Measurements from ENCODE around the gene UQCRQ. TPM values are rescaled to one million over a fixed set of nuclear protein-coding genes. Genes with fewer than 3 reads are reported as not detected.

UQCRQ gene
- total and polyA plus RNA-seq, 9 of the 15 experiments (the other 6 are each of a cell fraction or from before 2014, with no cell fraction given): 235 to 2,421 (median 883) TPM

- TF ChIP-seq DMBX1 (CRISPR knock-in tag; IDR thresholded peaks at IDR 0.05; ENCODE audit: borderline replicate concordance) (no peak), EZH2 (IDR thresholded peaks at IDR 0.05; ENCODE audit: borderline replicate concordance, low read depth, low read length) (no peak), ZNF175 (CRISPR knock-in tag; IDR thresholded peaks at IDR 0.05; ENCODE audit: low read depth) (no peak), ESRRB (CRISPR knock-in tag; IDR thresholded peaks at IDR 0.05; ENCODE audit: borderline replicate concordance) (no peak), NR0B1 (IDR thresholded peaks at IDR 0.05; ENCODE audit: partially characterized antibody) (no peak), JUNB (CRISPR knock-in tag; conservative IDR thresholded peaks at IDR 0.05) (no peak), FOXP1 (CRISPR knock-in tag; IDR thresholded peaks at IDR 0.05) (no peak), SREBF2 (CRISPR knock-in tag; IDR thresholded peaks at IDR 0.05) (no peak), FUS (optimal IDR thresholded peaks at IDR 0.05; ENCODE audit: low read depth, low read length) (no peak), MEIS2 (IDR thresholded peaks at IDR 0.05; ENCODE audit: partially characterized antibody) (no peak), XRCC5 (IDR thresholded peaks at IDR 0.05; ENCODE audit: low read depth, low read length) (peak; percentile 95), EGR1 (conservative IDR thresholded peaks at IDR 0.05) (no peak), ZNF707 (CRISPR knock-in tag; conservative IDR thresholded peaks at IDR 0.05) (no peak), ZHX1 (conservative IDR thresholded peaks at IDR 0.05; ENCODE audit: low read length) (no peak), SNRNP70 (optimal IDR thresholded peaks at IDR 0.05; ENCODE audit: low read depth, low read length) (no peak), NONO (IDR thresholded peaks at IDR 0.05; ENCODE audit: low read depth in 2 of 2, low read length in 1 of 2) (no peak), ZFX (CRISPR knock-in tag; IDR thresholded peaks at IDR 0.05) (peak; percentile 62; the same call in 1 of the 2 replicates), SLC30A9 (CRISPR knock-in tag; IDR thresholded peaks at IDR 0.05) (no peak), ZBTB26 (CRISPR knock-in tag; IDR thresholded peaks at IDR 0.05) (no peak), BHLHE40 (IDR thresholded peaks at IDR 0.05; ENCODE audit: low read length) (0 out of 2 replicates have a peak, but pooled peaks have one; percentile 19), PKNOX1 (IDR thresholded peaks at IDR 0.05) (no peak), ILK (tag; IDR thresholded peaks at IDR 0.05; ENCODE audit: borderline replicate concordance, low read depth) (no peak), PPARD (CRISPR knock-in tag; IDR thresholded peaks at IDR 0.05) (no peak), ZNF778 (CRISPR knock-in tag; IDR thresholded peaks at IDR 0.05) (no peak)
Measured at GRCh38 chr5:132820162-132820754, 46.2 kb upstream of the UQCRQ start (continued).
